HG02642 (cell line): ENCODE data around the gene CREBRF.
A peak's percentile ranks its signal among the peaks of the same experiment; 100 is the strongest.
"Not testable (repeated sequence)": the region's sequence is repeated elsewhere in the genome, so short reads cannot be mapped to it uniquely, and the experiment has no call there.

Source experiments
- ATAC-seq: cut with Tn5 transposase; IDR thresholded peaks from one replicate; pipeline ENCODE4 v1.9.1; 2021; ENCODE audit warnings: mild to moderate bottlenecking; ENCODE audit not compliant: unreplicated experiment, poor library complexity

CREBRF gene

DNA sequence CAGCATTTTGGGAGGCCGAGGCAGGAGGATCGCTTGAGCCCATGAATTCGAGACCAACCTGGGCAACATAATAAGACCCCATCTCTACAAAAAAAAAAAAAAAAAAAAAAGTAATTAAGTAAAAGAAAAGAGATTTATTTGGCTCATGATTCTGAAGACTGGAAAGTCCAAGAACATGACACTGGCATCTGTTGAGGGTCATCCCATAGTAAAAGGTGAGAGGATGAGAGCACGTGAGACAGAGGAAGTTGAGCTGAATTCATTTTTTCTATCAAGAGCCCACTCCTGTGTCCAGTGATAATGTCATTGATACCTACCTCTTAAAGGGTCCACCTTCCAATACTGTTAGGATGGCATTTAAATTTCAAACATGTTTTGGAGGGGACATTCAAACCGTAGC is 19.8 kb downstream of the CREBRF start:
- no peak for ATAC-seq

- not testable (repeated sequence) for ATAC-seq
Observed at GRCh38 chr5:173076471-173076870, 20.3 kb downstream of the CREBRF start.

DNA sequence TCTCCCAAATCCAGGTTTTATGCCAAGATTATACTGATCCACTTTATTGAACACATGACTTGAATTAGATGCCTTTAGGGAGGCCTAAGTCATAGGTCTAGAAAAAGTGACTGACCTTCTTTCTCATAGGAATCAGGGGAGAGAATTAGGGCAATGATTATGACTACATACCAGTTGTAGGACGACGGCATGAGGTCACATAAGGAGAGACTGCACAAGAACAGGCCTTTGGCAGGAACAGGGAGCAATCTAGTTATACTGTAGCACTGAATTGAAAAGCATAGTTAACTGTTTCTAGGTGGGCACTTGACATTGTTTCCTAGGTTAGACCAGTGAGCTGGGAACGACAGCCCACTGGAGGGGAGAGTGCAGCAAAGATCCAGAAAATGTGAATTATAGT is 22.7 kb downstream of the CREBRF start:
- no peak for ATAC-seq

DNA sequence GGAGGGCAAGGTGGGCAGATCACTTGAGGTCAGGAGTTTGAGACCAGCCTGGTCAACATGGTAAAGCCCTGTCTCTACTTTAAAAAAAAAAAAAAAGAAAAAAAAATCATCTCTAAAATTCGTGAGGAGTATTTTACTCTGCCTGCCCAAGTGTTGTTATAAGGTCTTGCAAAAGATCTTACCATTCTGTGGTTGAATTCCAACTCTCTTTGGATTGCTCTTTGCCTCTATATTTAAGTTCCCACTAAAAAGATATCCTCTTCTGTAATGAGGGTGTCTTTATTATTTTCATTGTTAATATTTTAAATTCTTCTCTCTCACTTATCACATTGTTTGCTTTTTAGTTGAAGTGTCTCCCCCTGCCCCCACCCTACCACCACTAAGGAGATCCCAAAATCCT is 33.4 kb downstream of the CREBRF start:
- no peak for ATAC-seq

DNA sequence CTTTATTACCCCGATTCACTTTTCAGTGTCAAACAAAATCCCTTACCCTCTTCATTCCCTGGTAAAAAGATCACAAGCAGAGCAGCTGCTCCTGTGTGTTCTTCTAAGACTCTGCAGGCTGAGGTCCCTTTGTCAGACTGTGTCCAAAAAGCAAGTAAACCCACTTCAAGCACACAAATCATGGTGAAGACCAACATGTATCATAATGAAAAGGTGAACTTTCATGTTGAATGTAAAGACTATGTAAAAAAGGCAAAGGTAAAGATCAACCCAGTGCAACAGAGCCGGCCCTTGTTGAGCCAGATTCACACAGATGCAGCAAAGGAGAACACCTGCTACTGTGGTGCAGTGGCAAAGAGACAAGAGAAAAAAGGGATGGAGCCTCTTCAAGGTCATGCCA is 34.5 kb downstream of the CREBRF start:
- ATAC-seq, result no peak

DNA sequence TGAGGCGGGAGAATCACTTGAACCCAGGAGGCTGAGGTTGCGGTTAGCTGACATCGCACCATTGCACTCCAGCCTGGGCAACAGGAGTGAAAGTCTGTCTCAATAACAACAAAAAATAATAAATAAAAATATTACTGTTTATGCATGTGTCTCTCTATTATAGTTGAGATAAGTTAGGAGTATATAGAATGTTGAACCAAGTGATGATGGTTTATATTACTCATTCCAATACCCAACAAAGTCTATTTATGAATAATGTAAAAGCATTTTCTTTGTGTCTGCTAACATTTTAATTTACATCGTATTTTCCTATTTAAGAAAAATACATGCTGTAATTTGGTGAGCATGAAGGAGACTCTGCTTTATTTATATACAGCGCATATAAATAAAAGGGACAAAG is 35.8 kb downstream of the CREBRF start:
- no peak for ATAC-seq

DNA sequence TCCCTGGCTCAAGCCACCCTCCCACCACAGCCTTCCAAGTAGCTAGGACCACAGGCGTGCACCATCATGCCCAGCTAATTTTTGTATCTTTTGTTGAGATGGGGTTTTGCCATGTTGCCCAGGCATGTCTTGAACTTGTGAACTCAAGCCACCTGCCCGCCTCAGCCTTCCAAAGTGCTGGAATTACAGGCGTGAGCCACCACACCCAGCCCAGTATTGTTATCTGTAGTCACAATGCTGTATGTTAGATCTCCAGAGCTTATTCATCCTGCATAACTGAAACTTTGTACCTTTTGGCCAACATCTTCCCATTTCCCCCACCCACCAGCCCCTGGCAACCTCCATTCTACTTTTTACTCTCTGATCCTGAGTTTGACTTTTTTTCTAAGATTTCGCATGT is 37.5 kb downstream of the CREBRF start:
- ATAC-seq, result no peak

GRCh38 chr5:173094012-173094661 is 38.0 kb downstream of the CREBRF start:
- no peak for ATAC-seq

DNA sequence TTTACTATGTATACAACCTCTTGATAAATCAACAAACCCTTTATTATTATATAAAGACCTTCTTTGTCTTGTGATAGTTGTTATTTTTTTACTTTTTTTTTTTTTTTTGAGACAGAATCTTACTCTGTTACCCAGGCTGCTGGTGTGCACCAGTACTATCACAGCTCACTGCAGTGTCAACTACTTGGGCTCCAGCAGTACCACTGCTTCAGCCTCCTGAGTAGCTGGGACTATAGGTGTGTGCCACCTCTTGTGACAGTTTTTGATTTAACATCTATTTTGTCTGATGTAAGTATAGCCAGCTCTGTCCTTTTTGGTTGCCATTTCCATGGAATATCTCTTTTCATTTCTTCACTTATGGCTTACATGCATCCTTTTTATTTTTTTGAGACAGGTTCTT is 42.6 kb downstream of the CREBRF start:
- ATAC-seq, result no peak

GRCh38 chr5:173099461-173099860 is 43.3 kb downstream of the CREBRF start:
- no peak for ATAC-seq

GRCh38 chr5:173101245-173101644 is 45.1 kb downstream of the CREBRF start:
- no peak for ATAC-seq

GRCh38 chr5:173103411-173103810 is 47.3 kb downstream of the CREBRF start:
- no peak for ATAC-seq

GRCh38 chr5:173108914-173109313 is 52.8 kb downstream of the CREBRF start:
- no peak for ATAC-seq

DNA sequence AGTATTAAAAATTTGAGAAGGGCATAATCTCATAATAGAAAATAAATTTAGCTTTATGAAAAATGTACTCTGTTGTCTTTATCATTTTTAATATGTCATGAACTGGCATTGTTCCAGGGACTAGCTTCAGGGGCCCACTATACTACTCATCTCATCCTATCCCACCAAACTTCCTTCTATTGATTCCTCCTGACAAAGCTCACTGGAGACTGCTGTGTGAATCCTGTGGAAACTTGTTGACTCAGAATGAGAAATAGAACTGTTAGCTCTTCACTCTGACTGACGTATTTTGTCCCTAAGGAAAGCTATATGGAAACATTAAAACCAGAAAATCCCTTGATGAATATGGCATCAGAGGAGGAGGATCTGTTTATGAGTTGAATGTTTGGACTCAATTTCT is 58.4 kb downstream of the CREBRF start:
- no peak for ATAC-seq

DNA sequence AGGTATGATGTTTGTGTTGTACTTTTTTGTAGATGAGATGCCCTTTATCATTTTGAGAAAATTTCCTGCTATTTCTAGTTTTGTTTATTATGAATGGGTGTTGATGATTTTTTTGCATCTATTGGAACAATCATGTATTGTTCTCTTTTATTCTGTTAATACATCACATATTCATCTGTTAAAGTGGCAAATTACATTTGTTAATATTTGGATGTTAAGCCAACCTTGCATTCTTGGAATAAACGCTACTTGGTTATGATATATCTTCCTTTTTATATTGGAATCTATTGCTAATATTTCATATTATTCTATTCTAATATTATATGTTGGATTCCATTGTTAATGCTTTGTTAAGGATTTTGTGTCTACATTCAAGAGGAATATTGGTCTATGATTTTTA is 63.6 kb downstream of the CREBRF start:
- ATAC-seq, result no peak

GRCh38 chr5:173123416-173123815 is 67.3 kb downstream of the CREBRF start:
- no peak for ATAC-seq

GRCh38 chr5:173132166-173132565 is 76.0 kb downstream of the CREBRF start:
- ATAC-seq, result not testable (repeated sequence)

- ATAC-seq, result no peak
Observed at GRCh38 chr5:173138707-173139106, 82.6 kb downstream of the CREBRF start.

DNA sequence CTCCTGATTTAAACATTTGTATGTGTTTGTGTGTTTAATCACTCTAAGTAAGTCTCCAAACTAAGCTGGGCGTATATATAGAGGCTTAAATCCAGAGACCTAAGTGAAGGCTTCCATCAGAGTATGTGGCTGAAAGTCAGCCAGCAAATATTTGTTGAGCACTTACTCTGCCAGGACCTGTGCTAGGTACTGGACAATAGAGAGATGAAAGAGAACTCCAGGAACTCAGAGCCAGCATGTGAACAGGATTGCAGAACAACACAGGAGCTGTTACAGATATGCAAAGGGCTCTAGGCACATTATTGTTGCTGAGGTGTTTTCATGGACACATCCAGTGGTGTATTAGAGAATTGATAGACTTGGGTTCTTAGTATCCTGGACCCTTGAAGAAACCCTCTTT is 83.5 kb downstream of the CREBRF start:
- ATAC-seq, result no peak

DNA sequence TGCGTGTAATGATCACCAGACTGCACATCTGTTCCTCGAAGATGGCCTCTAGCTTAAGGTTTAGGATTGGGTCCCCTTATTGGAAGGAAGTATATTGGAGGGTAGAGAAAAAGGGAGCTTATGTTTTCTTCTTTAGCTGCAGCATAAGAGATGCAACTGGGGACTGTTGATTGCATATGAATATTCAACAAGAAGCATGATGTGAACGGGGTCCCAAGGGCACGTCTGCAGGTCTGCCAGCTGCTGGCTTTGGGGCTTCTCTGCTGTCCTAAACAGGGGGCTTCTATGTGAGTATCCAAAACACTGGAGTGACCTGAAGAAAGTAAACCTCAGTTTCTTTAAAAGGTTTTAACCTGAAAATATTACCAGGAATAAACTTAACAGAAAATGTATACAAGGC is 84.6 kb downstream of the CREBRF start:
- ATAC-seq, result no peak

- no peak for ATAC-seq
Observed at GRCh38 chr5:173143567-173143966, 87.4 kb downstream of the CREBRF start.

DNA sequence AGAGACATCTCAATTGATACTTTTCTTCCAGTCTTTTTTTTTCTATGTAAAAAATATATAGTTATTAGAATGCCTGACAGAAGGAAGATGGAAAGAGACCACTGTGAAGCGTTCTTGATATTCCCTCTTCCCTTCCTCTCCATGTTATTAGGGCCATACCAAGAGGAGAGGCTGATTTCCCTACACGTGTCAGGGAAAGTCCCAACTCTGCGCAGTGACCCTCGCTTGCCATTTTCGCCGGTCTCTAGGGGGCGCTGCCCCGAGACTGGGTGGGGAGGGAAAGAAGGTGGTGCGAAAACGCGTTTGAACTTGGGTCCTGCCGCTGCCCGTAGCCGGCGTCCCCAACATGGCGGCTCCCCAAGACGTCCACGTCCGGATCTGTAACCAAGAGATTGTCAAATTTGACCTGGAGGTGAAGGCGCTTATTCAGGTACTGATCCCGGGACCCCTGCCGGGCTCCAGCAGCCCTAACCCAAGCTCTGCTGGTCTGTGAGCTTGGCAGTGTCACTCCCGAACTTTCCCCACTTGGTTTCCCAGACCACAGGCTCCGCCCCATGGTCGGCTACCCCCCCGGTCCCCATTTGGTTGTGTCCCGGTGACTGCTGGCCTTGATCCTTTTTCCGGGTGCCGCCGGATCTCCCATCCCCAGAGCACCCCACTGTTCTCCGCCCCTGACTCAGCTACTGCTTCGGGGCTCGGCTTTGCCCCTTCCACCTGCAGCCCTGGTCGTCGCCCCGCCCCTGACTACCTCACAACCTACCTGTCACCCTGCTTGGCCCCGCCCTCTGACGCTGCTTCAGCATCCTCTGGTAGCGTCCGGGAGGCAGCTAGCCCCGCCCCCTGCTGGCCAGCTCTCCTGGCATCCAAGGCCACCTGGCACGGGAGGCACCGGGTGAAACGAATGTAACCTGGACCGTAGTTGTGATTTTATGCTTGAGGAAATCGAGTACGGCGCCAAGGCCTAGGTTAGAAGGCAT is 88.3 kb downstream of the CREBRF start, which contains the start of gene BNIP1:
Gene BNIP1, plus strand, starts transcription at position 332 of the 977 bp plus-strand sequence. Its CDS starts 15 bp downstream, at position 347.
- ATAC-seq, result peak; percentile 92
